GM23248 (cell line): ENCODE measurements around the gene WSCD1.

Experiments
- EZH2 ChIP-seq: fragments of 200-600 bp; sonication (generic); IDR thresholded peaks from 2 replicates; pipeline ENCODE4 v1.6.1; 2018; ENCODE audit warnings: antibody characterized with exemption, mild to moderate bottlenecking; ENCODE audit not compliant: insufficient read depth, poor library complexity, severe bottlenecking
- EZH2phosphoT487 ChIP-seq: fragments of 200-600 bp; sonication (generic); IDR thresholded peaks from 2 replicates; pipeline ENCODE4 v1.6.1; 2018; ENCODE audit warnings: antibody characterized with exemption, moderate library complexity, mild to moderate bottlenecking, low read depth; ENCODE audit not compliant: insufficient read depth

- no peak for TF ChIP-seq EZH2
- no peak for TF ChIP-seq EZH2phosphoT487
These were observed 93.6 kb downstream of the WSCD1 start for GRCh38 chr17:6163612-6164333.
